Measurements from ENCODE around the gene CFAP57.

CFAP57 gene

DNA sequence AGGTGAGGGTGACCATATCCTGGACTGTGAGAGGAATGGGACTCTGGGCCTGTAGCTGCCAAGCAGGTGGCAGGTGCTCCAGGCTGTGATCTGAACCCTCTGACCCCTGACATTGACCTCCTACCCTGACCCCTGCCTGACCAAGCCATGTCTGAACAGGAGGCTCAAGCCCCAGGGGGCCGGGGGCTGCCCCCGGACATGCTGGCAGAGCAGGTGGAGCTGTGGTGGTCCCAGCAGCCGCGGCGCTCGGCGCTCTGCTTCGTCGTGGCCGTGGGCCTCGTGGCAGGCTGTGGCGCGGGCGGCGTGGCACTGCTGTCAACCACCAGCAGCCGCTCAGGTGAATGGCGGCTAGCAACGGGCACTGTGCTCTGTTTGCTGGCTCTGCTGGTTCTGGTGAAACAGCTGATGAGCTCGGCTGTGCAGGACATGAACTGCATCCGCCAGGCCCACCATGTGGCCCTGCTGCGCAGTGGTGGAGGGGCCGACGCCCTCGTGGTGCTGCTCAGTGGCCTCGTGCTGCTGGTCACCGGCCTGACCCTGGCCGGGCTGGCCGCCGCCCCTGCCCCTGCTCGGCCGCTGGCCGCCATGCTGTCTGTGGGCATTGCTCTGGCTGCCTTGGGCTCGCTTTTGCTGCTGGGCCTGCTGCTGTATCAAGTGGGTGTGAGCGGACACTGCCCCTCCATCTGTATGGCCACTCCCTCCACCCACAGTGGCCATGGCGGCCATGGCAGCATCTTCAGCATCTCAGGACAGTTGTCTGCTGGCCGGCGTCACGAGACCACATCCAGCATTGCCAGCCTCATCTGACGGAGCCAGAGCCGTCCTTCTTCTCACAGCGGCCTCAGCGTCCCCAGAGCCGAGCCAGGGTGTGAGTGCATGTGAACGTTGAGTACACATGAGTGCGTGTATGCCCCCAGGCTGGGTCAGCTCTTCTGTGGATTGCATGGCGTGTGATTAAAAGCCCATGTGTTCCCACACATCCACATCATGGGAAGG lies 100.7 kb downstream of the CFAP57 start:
- DNase-seq (ENCODE audit: extremely low spot score, insufficient read length, low read depth) (no peak), FAIRE-seq (no peak)

DNA sequence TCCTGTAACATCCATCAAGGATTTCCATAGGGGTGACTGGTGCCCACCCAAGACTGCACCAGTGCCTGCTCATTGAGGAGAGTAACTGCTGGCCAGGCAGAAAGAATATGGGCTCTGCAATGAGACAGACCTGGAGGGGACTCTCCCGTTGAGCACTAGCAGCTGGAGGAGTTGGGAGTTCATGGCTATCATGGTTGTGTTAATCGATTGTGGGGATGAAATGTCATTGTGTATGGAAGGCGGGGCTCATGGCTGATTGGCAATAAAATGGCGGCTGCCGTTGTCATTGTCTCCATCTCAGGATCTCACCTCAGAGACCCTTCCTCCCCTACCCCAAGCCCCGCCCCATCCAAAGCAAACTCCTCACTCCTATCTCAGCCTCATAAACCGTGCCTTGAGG lies 101.6 kb downstream of the CFAP57 start:
- FAIRE-seq (no peak), DNase-seq (ENCODE audit: extremely low spot score, insufficient read length, low read depth) (no peak)

DNA sequence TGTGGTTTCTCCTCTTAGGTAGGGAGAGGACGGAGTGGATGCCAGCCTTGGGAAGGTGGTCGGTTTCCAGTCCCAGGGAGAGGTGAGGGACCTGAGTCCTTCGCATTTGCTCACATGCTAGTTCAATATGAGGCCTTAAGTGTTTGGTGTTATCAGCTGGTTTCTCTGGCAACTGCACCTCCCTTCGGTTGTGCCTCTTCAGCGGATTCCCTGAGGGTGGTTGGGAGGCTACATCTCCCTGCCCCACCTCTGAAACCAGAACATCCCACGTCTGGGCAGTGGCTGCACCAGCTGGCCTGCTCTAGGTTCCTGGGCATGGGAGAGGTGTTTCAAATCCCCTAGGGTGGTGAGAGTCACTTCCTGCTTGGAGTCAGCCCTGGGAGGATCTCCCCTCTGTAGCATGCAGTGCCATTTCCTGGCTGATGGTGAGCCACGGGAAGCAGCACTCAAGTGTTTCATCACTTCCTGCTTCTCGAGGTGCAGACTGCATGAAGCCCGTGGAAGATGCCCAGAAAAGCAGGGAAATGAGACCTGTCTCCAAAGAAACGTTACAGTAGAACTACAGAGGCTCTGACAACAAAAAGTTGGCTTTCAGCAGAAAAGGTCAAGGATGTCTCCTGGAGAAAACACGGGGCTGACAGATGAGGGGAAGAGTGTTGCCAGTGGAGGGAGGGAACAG lies 102.1 kb downstream of the CFAP57 start:
- peak; percentile 48 for FAIRE-seq
- DNase-seq (ENCODE audit: extremely low spot score, insufficient read length, low read depth) = no peak

DNA sequence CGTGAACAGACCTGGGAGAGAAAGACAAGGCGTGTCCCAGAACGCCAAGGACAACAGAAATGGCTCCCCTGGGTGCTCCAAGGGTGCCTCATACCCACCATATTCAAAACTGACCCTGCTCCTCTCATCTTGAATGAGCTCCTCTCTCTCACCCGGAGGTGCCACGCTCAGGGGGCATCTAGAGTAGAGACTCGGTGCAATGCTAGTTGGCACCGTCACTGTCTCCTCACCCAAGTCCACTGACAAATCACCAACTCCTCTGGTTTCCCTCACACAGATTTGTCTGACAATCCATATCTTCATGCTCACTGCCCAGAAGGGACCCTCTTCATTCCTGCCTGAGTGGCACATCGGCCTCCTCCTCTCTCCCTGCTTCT lies 102.7 kb downstream of the CFAP57 start:
- DNase-seq (ENCODE audit: extremely low spot score, insufficient read length, low read depth) (no peak), FAIRE-seq (no peak)

DNA sequence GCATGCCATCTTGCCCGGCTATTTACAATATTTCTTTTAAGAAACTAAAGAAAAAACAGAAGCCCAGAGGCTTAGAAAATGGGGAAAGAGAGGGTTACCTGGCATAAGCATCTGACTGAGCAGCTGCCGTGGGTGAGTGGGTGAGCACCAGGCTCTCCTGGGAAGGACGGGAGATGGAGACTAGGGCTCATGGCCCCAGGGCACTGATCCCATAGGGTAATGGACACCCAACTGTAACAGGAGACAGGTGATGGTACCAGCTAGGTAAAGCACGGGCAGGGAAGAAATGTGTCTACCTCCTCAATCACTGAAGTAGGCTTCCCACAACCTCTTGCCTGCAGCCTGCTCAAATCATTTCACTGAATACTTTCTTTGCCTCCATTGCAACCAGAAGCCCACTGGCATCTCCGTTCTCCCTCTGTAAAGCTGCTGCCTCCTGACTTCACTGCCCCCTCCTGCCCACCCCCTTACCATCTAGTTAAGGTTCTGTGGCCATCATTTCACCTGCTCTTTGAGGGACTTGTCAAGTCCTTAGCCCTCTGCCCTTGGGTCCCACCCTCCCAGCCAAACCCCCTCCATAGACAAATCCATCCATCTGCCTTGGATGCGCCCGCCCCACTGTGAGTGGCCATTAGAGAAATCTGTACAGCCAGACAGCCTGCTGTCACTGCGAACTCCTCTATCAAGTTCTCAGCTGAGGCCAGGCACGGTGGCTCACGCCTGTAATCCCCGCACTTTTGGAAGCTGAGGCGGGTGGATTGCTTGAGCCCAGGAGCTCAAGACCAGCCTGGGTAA lies 103.9 kb downstream of the CFAP57 start:
- DNase-seq (ENCODE audit: extremely low spot score, insufficient read length, low read depth) = no peak
- no peak for FAIRE-seq

DNA sequence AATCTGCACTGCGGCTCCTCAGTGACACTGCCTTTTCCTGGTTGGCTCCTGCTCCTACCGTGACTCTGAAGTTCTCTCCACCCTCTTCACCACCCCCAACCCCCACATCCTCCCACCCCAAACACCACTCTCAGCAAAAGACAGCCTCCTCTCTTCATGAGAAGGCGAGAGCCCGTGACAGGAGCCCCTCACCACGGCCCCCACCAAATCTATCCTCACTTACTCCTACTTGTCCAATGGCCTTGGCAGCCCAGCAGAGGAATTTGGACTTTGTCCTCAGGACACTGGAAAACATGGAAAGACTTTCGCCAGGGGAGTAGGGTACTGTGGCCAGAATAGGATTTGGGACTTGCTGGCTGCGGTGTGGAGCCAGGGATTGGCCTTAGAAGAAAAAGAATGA lies 104.5 kb downstream of the CFAP57 start:
- FAIRE-seq = no peak
- DNase-seq (ENCODE audit: extremely low spot score, insufficient read length, low read depth) = no peak

DNA sequence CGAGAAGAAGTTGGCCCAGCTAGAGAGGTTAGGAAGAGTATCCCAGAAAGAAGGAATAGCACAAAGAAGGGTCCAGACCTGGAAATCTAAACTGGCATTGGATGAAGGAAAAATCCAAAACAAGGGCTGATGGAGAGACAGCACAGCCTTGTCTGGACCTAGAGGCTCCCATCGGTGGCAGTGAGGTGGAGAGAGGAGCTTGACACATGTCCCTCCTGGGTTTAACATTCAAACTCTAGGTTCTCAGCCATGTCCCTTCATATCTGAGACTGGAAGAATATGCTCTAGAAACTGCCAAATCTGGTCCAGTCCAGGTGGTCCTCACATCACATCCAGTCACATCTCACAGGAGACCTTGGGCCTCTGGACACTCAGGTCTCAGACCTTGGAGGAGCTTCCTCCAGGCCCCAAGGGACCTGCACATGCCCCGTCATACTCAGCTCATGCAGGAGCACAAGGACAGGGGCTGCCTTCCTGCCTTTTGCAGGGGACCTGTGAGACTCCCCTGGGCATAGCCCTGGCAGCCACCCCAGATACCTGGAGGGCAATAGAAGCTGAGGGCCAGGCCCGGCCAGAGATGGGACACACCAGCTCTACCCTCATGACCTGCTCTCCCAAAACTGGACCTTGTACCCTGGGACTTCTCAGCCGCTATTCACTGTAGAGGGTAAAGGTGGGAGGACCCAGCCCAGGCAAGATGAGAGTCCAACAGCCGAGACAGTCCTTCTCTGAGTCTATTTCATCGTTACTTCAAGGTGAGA lies 105.2 kb downstream of the CFAP57 start:
- FAIRE-seq (no peak), DNase-seq (ENCODE audit: extremely low spot score, insufficient read length, low read depth) (no peak)

DNA sequence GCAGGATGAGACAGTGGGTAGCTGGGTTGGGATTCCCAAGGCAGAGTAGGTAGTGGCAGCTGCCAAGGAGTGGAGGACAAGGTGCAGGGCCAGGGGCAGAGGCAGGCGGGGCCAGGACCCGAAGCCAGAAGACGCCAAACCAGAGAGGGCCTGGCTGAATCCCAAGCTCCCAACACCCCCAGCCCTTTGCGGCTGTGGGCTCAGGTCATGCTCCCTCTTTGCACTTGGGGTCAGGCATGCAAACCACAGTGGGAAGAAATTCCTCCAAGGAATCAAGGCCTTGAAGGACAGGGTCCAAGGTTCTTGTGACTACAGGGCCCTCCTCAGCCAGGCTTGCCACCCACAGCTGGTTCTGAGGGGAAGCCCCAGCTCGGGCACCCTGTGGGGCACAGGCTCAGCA lies 107.0 kb downstream of the CFAP57 start:
- DNase-seq (ENCODE audit: extremely low spot score, insufficient read length, low read depth) (no peak), FAIRE-seq (no peak)

DNA sequence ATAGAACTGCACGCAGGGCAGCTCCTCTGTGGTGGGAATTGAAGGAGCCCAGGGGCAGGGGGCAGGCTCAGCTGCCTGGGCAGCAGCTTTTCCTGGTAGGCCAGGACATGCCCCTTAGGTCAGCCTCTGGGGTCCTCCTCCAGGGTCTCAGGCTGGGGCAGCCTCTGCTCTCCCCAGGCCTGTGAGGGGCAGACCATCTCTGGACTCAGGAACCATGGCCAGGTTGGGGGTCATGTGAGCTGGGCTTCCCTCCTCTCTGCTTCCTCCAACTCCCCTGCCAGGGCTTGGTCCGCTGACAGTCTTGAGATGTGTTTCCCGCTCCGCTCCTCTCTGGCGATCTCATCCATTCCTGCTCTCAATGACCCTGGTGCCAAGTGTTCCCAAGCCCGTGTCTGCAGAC lies 107.5 kb downstream of the CFAP57 start:
- DNase-seq (ENCODE audit: extremely low spot score, insufficient read length, low read depth) (no peak), FAIRE-seq (no peak)

DNA sequence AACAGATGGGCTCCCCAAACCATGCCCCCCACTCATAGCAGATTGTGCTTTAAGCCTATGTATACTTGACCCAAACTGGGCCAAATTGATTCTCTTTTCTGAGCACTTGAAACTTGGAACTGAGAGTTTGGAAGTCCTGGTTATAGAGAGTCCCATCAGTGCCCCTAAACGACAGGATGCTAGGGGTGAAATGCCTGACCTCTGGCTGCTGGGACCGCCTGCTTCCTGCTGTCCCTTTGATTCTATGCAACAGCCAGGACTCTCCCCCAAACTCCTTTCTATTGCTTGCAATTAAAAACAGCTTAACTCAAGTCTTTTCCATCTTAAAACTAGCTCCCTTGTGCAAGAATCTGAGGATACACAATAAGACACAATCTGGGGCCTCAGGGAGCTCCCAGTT lies 108.6 kb downstream of the CFAP57 start:
- DNase-seq (ENCODE audit: extremely low spot score, insufficient read length, low read depth) = no peak
- no peak for FAIRE-seq

DNA sequence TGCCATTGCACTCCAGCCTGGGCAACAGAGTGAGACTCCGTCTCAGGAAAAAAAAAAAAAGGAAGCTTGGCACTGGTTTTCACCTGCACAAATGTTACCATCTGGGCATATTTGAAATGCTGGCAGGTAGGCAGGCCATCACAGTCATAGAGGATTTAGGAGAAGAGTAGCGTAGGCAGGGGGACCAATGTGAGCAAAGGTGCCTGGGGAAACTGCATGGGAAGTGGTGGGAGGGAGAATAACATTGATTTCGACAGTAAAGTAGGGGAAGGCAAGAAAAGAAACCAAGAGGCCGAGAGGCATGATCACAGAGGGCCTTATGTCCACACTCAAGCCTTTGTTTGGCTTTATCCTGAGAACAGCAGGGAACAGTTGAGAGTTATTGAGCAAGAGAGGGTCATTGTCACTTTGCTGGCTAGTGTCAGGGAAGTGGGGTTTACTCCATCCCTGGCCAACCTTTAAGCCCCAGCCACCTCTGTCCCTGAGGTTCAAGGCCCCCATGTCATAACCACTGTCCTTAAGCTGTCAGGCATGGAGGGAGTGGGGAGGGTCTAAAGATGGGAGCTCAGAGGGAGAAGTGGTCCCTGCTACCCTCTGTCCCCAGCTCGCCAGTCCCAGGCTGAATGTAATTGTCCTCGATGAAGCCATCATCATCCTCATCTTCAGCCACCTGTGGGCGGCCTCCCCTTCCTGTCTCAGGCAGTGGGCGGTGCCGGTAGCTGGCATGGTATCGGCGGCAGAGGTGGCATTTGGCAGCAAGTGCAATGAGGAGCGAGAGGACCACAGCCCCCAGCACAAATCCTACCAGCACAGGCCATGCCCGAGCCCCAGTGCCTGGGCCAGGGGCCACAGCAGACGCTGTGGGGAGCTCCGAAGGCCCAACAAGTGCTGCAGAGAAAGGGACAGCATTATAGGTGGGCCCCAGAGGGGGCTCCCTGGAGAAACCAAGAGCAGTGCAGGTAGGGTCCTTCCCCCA lies 110.4 kb downstream of the CFAP57 start:
- FAIRE-seq (no peak), DNase-seq (ENCODE audit: extremely low spot score, insufficient read length, low read depth) (no peak)

DNA sequence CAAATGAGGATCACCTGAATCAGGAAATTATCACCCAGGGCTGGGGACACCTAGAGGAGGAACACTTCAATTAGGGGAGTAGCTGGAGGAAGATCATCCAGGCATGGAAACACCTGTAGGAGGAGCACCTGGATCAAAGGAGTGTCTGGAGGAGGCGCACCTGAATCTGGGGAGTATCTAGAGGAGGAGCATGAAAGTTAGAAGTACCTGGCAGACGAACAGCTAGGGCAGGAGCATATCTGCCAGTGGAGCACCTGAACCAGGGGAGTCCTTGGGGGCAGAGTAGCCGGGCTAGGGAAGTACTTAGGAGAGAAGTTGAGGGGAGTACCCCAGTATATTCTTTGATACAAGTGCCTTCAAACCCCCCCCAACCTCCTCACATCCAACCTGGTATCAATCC lies 111.9 kb downstream of the CFAP57 start:
- no peak for DNase-seq (ENCODE audit: extremely low spot score, insufficient read length, low read depth)
- no peak for FAIRE-seq

DNA sequence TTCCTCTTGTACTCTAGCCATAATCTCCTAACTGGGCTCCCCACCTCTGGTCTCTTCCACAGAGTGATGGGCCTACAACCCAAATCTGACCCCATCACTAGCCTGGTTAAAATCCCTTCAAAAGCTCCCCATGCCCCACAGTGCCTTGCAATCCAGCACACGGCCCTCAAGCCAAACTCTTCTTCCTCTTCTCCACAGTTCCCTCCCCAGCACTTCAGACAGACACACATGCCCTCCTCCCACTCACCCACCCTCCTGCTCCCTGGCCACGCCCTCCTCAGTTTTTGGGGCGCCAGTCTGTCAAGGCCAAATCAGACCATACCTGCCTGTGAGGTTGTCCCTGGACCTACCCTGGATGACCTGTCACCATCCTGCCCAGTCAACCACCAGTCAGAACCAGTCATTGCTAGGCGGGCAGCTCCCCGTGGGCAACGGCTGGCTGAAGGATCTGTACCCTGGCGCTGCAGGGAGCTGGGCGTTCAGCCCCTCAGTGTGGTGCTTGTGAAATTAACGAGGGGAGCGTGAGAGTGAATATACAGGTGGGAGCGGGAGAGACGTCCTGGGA lies 112.5 kb downstream of the CFAP57 start:
- DNase-seq (ENCODE audit: extremely low spot score, insufficient read length, low read depth) (no peak), FAIRE-seq (no peak)

DNA sequence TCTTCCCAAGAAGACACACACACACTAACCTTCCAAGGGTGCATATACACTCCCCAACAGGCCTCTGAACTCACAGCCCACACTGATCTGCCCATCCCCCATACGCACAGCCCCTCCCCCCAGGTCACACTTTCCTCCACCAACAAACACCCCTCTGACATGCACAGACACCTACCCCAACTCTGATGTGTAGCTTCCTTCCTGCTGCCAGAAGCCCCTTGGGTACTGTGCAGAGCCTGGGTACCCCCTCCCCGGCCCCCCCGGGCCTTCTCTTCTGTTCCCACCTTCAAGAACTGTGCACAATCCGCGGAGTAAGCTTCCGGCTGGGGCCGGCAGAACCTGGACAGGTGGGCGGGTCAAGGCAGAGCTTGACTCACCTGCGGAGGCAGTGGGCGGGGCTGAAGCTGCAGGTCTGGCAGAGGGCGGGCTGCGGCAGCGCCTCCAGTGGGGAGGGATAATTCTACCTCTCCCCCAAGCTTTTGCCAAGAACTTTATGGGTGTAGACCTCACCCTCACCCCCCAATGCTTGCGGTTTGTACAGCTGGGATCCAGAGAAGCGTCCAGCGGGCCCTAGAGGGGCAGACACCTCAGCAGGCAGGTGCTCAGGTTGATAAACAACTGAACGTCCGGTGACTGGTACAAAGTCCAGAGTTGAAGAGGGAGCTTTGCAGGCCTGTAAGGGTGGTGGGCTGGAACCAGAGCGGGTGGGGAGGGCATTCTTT lies 113.3 kb downstream of the CFAP57 start, which contains the start of gene C1orf210:
C1orf210 (minus strand) TSS at position 313 of the 722 bp plus-strand sequence. CDS start 2,311 bp downstream, outside the sequence.
- no peak for FAIRE-seq
- DNase-seq (ENCODE audit: extremely low spot score, insufficient read length, low read depth) = no peak

DNA sequence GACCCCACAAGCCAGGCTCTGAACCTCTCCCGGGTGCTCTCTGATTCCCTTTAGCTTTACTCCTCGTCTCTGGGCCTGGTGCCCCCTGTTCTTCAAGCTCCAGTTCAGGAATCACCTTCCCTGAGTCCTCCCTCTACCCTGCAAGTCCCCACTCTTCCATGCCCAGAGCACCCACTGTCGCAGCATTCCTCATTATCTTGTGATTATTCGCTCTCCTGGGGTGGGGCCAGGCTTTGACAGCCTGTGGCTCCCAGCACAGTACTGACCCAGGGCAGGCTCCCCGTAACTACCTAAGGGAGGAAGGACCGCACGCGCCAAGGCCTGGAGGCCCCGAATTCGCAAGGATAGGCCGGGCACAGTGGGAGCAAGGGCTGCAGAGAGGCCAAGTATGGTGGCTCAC lies 114.0 kb downstream of the CFAP57 start:
- DNase-seq (ENCODE audit: extremely low spot score, insufficient read length, low read depth) (no peak), FAIRE-seq (no peak)

DNA sequence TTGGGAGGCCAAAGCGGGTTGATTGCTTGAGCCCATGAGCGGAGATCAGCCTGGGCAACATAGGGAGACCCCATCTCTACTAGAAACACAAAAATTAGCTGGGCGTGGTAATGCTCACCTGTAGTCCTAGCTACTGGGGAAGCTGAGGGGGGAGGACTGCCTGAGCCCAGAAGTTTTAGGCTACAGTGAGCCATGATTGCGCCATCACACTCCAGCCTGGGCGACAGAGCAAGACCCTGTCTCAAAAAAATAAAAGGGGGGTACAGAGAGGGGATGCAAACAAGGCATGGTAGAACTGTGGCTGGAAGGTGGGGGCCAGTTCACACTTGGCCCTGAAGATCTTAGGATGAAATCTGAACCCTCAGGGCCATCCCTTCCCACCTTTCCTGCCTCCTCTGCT lies 114.4 kb downstream of the CFAP57 start:
- FAIRE-seq = no peak
- no peak for DNase-seq (ENCODE audit: extremely low spot score, insufficient read length, low read depth)

DNA sequence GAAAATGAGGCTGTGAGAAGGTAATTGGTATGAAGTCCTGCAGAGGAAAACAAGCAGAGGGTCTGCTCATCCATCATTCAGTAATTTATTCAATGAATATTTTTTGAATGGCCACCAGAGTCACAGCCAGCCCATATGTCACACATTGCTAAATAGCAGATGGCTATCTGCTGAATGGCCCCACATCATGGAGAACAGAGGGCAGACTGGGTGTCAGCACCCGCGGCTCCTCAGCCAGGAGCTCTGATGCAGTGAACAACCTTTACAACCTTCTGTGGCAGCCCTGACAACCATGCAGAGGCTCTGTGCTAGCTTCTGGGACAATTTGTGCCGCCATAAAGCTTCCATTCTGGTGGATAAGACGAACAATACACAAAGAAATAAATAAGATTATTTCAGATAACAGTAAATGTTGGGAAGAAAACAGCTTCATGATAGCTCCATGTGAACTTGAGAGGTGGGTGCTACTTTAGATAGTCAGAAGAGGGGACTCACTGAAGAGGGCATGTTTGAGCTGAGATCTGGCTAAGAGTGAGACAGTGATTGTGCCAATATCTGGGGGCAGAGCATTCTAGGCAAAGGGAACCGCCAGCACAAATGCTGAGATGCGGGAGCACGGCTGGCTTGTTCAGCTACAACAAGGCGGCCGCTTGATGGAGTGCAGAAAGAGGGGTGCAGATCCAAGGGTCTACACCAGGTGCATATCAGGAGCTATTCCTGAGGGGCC lies 116.1 kb downstream of the CFAP57 start:
- FAIRE-seq (no peak), DNase-seq (ENCODE audit: extremely low spot score, insufficient read length, low read depth) (no peak)
